Activated T-cell treated with anti-CD3 and anti-CD28 coated beads, Interleukin-2, amount 50 U/mL, for 4 hours (primary cell): Measurements from ENCODE around the gene UXT. TPM values are rescaled to one million over a fixed set of nuclear protein-coding genes. Genes with fewer than 3 reads are reported as not detected.
"Not testable (repeated sequence)": the region's sequence is repeated elsewhere in the genome, so short reads cannot be mapped to it uniquely, and the experiment has no call there.

ENCODE experiments used
- ATAC-seq, 2 donors: fragments of 200-7000 bp; cut with Tn5 transposase; one replicate each; pipeline ENCODE4 v1.10.0; 2021
- DNase-seq: peaks from one replicate; pipeline ENCODE4 v3.0.0-alpha.2; 2020
- H3K27me3 Mint-ChIP-seq: one replicate; pipeline ENCODE4 v1.8.0; 2021; ENCODE audit warnings: low read depth, mixed read lengths
- H3K36me3 Mint-ChIP-seq: one replicate; pipeline ENCODE4 v1.8.0; 2022; ENCODE audit warnings: mixed read lengths; ENCODE audit not compliant: insufficient read depth
- H3K4me1 Mint-ChIP-seq: one replicate; pipeline ENCODE4 v1.8.0; 2021; ENCODE audit warnings: low read depth, mixed read lengths
- H3K4me3 Mint-ChIP-seq: one replicate; pipeline ENCODE4 v1.8.0; 2021; ENCODE audit warnings: mild to moderate bottlenecking, moderate library complexity, mixed read lengths
- H3K9me3 Mint-ChIP-seq: one replicate; pipeline ENCODE4 v1.8.0; 2021; ENCODE audit warnings: mixed read lengths
- total RNA-seq, 3 donors: library from RNA; stranded (reverse); gene quantifications; one replicate each; pipeline ENCODE4 v1.2.1, GENCODE V29; 2021

The UXT gene
- total RNA-seq, 3 donors from 2014 or later, result 168 to 175 (median 168) TPM

- no peaks in the 10 kb centered on the region for H3K4me1 Mint-ChIP-seq
- H3K9me3 Mint-ChIP-seq, result no peaks in the 10 kb centered on the region
- ATAC-seq (no peak), DNase-seq (no peak)
- H3K36me3 Mint-ChIP-seq, result no peaks in the 10 kb centered on the region
- no peaks in the 10 kb centered on the region for H3K27me3 Mint-ChIP-seq
- H3K4me3 Mint-ChIP-seq, result no peak overlapping the region
These were observed 45.9 kb downstream of the UXT start for GRCh38 chrX:47613082-47613481.

- ATAC-seq, result no peak
- Mint-ChIP-seq H3K27me3 (no peaks in the 10 kb centered on the region), H3K9me3 (no peaks in the 10 kb centered on the region), H3K36me3 (no peaks in the 10 kb centered on the region), H3K4me1 (no peaks in the 10 kb centered on the region), H3K4me3 (no peak overlapping the region)
- no peak for DNase-seq
These were observed 46.6 kb downstream of the UXT start for GRCh38 chrX:47612418-47612817.

GRCh38 chrX:47611926-47612325 lies 47.1 kb downstream of the UXT start:
- H3K4me1 Mint-ChIP-seq, result no peaks in the 10 kb centered on the region
- ATAC-seq (no peak), DNase-seq (no peak)
- H3K27me3 Mint-ChIP-seq, result no peaks in the 10 kb centered on the region
- no peaks in the 10 kb centered on the region for H3K9me3 Mint-ChIP-seq
- no peak overlapping the region for H3K4me3 Mint-ChIP-seq
- no peaks in the 10 kb centered on the region for H3K36me3 Mint-ChIP-seq

- no peaks in the 10 kb centered on the region for H3K36me3 Mint-ChIP-seq
- ATAC-seq, result no peak
- H3K4me3 Mint-ChIP-seq, result no peak overlapping the region
- no peaks in the 10 kb centered on the region for H3K9me3 Mint-ChIP-seq
- H3K4me1 Mint-ChIP-seq, result no peaks in the 10 kb centered on the region
- H3K27me3 Mint-ChIP-seq, result no peaks in the 10 kb centered on the region
- DNase-seq, result no peak
These were observed 47.5 kb downstream of the UXT start for GRCh38 chrX:47611489-47611888.

- no peak for DNase-seq
- Mint-ChIP-seq H3K4me1 (no peaks in the 10 kb centered on the region), H3K27me3 (no peaks in the 10 kb centered on the region), H3K4me3 (no peak overlapping the region), H3K9me3 (no peaks in the 10 kb centered on the region), H3K36me3 (no peaks in the 10 kb centered on the region)
- ATAC-seq, result no peak
These were observed 48.5 kb downstream of the UXT start for GRCh38 chrX:47610511-47610910.

- ATAC-seq (no peak), DNase-seq (no peak)
- no peaks in the 10 kb centered on the region for H3K27me3 Mint-ChIP-seq
- no peak overlapping the region for H3K4me3 Mint-ChIP-seq
- no peaks in the 10 kb centered on the region for H3K36me3 Mint-ChIP-seq
- no peaks in the 10 kb centered on the region for H3K4me1 Mint-ChIP-seq
- no peaks in the 10 kb centered on the region for H3K9me3 Mint-ChIP-seq
These were observed 50.7 kb downstream of the UXT start for GRCh38 chrX:47608130-47608810.

- H3K36me3 Mint-ChIP-seq, result no peaks in the 10 kb centered on the region
- no peak overlapping the region for H3K4me3 Mint-ChIP-seq
- no peak for ATAC-seq
- DNase-seq, result no peak
- no peaks in the 10 kb centered on the region for H3K9me3 Mint-ChIP-seq
- H3K27me3 Mint-ChIP-seq, result no peaks in the 10 kb centered on the region
- no peaks in the 10 kb centered on the region for H3K4me1 Mint-ChIP-seq
These were observed 51.9 kb downstream of the UXT start for GRCh38 chrX:47607091-47607490.

- ATAC-seq (no peak), DNase-seq (no peak)
- H3K27me3 Mint-ChIP-seq, result no peaks in the 10 kb centered on the region
- H3K4me3 Mint-ChIP-seq, result no peak overlapping the region
- no peaks in the 10 kb centered on the region for H3K4me1 Mint-ChIP-seq
- H3K9me3 Mint-ChIP-seq, result no peaks in the 10 kb centered on the region
- H3K36me3 Mint-ChIP-seq, result no peaks in the 10 kb centered on the region
These were observed 54.0 kb downstream of the UXT start for GRCh38 chrX:47605024-47605423.

GRCh38 chrX:47603125-47603524 lies 55.9 kb downstream of the UXT start:
- not testable (repeated sequence) for DNase-seq, H3K4me3 Mint-ChIP-seq, H3K27me3 Mint-ChIP-seq

More at GRCh38 chrX:47603125-47603524, 55.9 kb downstream of the UXT start:
- not testable (repeated sequence) for H3K36me3 Mint-ChIP-seq, H3K9me3 Mint-ChIP-seq, H3K4me1 Mint-ChIP-seq, ATAC-seq

Other genes starting within 250 kb of the UXT start
- gene ZNF41, start 176.0 kb downstream of the UXT start, total RNA-seq, result 10 to 100 TPM; 10.0 to 13.2 (median 12.5) TPM
- gene ARAF, start 98.0 kb downstream of the UXT start, total RNA-seq, result 100 to 1,000 TPM in 1 of 3 donors, 10 to 100 TPM in 2; 93.0 to 103 (median 97.3) TPM
- gene TIMP1, start 76.7 kb downstream of the UXT start, total RNA-seq, result 10 to 100 TPM; 10.4 to 32.1 (median 15.9) TPM
- gene SYN1, start 39.3 kb downstream of the UXT start, total RNA-seq, result under 1 TPM; 0.23 to 0.43 (median 0.24) TPM
- gene CFP, start 29.2 kb downstream of the UXT start, total RNA-seq, result 1 to 10 TPM; 1.2 to 1.8 (median 1.6) TPM
- 10 to 100 TPM; 70.3 to 79.6 (median 76.2) TPM for gene ELK1, start 8.6 kb downstream of the UXT start, total RNA-seq
- 1 to 10 TPM; 5.4 to 7.6 (median 7.6) TPM for gene ZNF81, start 177.7 kb upstream of the UXT start, total RNA-seq